ENCODE results near the gene GPR176. TPM values are rescaled to one million over a fixed set of nuclear protein-coding genes. Genes with fewer than 3 reads are reported as not detected.

Gene GPR176
- total RNA-seq, 1 donor from 2014 or later, result 20.6 TPM

DNA sequence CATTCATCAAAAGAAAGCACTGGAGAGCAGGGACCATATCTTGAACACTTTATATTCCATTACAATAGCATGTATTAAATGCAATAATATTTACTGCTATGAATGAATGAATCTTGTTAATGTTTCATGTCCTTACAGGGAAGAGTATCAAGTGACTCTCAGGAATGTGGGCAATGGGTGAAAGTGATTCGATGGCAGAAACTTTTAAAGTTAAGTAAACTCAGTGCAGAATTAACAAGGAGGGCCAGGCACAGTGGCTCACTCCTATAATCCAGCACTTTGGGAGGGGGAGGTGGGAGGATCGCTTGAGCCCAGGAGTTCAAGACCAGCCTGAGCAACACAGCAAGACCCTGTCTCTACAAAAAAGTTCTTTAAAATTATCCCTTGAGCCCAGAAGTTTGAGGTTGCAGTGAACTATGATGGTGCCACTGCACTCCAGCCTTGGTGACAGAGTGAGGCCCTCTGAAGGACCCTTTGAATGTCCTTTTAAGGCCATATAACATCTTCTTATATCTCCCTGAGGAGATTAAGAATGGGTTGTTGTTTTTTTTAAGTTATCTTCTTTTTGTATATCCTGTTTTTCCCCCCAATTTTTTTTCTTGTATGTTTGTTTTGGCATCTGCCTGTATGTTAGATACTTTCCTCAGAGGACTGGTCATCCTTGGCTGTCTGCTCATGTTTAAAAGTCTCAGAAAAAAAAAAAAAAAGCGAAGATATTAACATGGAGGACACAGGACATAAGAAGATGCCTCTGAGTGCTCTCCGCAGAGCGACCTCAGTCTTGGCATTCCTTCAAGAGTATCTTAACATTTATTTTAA is 127.8 kb downstream of the GPR176 start:
- Histone ChIP-seq H3K27me3 (no peaks in the 10 kb centered on the region), H3K4me3 (no peak overlapping the region), H3K9ac (no peak overlapping the region), H3F3A (ENCODE audit: low read depth) (no peaks in the 10 kb centered on the region), H3K79me2 (ENCODE audit: low read depth) (no peaks in the 10 kb centered on the region), H3K9me3 (ENCODE audit: low read depth) (no peaks in the 10 kb centered on the region), H3K36me3 (no peaks in the 10 kb centered on the region), H4K20me1 (ENCODE audit: low read depth) (no peaks in the 10 kb centered on the region), H3K27ac (no peak overlapping the region), H2AFZ (replicated peaks) (no peak overlapping the region), H3K4me2 (no peak overlapping the region), H3K4me1 (peaks cover 12% of the 10 kb centered on the region)
- DNase-seq (ENCODE audit: low spot score), result no peak
- Mint-ChIP-seq H3K4me3 (no peak overlapping the region), H3K36me3 (no peaks in the 10 kb centered on the region), H3K4me1 (peaks cover 33% of the 10 kb centered on the region), H3K27ac (no peak overlapping the region), H3K9me3 (no peaks in the 10 kb centered on the region), H3K27me3 (ENCODE audit: insufficient read depth, low read depth) (peaks cover 3% of the 10 kb centered on the region)
- no peak for TF ChIP-seq CTCF (IDR thresholded peaks at IDR 0.05)
- TF ChIP-seq EZH2phosphoT487 (IDR thresholded peaks at IDR 0.05), result no peak
- no peak for TF ChIP-seq EZH2 (IDR thresholded peaks at IDR 0.05)

DNA sequence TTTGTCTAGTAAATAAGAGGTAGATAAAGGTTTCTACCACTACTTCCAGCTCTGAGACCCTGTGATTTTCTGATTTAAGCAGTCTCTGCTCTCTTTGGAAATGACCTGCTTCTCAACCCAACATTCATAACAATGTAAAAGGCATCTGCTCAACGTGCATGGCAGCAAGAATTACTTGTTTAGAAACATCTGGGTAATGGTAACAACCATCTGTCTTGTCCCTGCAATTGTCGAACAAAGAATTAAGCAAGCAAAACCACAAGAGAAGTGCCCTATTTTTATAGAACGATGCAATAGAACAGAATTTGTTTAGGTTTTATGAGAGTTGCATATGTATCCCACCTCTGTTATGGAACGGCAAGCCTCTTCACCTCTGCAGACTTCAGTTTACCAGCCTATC is 130.3 kb downstream of the GPR176 start:
- no peak overlapping the region for H3K4me3 Mint-ChIP-seq
- Histone ChIP-seq H3K4me1 (peaks cover 16% of the 10 kb centered on the region), H3K36me3 (no peaks in the 10 kb centered on the region), H3K27me3 (no peaks in the 10 kb centered on the region), H2AFZ (replicated peaks) (no peak overlapping the region), H3K27ac (no peak overlapping the region), H3F3A (ENCODE audit: low read depth) (peaks cover 9% of the 10 kb centered on the region), H3K4me3 (no peak overlapping the region), H3K4me2 (no peak overlapping the region), H3K79me2 (ENCODE audit: low read depth) (no peaks in the 10 kb centered on the region), H4K20me1 (ENCODE audit: low read depth) (no peaks in the 10 kb centered on the region), H3K9me3 (ENCODE audit: low read depth) (no peaks in the 10 kb centered on the region), H3K9ac (no peak overlapping the region)
- H3K27ac Mint-ChIP-seq, result no peak overlapping the region
- TF ChIP-seq CTCF (IDR thresholded peaks at IDR 0.05) (no peak), EZH2phosphoT487 (IDR thresholded peaks at IDR 0.05) (no peak), EZH2 (IDR thresholded peaks at IDR 0.05) (no peak)
- no peak for DNase-seq (ENCODE audit: low spot score)
- H3K36me3 Mint-ChIP-seq, result no peaks in the 10 kb centered on the region
- H3K27me3 Mint-ChIP-seq (ENCODE audit: insufficient read depth, low read depth), result no peaks in the 10 kb centered on the region
- peaks cover 40% of the 10 kb centered on the region for H3K4me1 Mint-ChIP-seq
- H3K9me3 Mint-ChIP-seq, result no peaks in the 10 kb centered on the region

GRCh38 chr15:39788800-39789565 is 131.1 kb downstream of the GPR176 start:
- H3K79me2 ChIP-seq (ENCODE audit: low read depth), result peaks cover 2% of the 10 kb centered on the region
- H3K4me3 Mint-ChIP-seq, result no peak overlapping the region
- no peaks in the 10 kb centered on the region for H3K27me3 ChIP-seq
- no peak overlapping the region for H3K4me3 ChIP-seq
- H3K9me3 Mint-ChIP-seq, result no peaks in the 10 kb centered on the region
- no peaks in the 10 kb centered on the region for H3K27me3 Mint-ChIP-seq (ENCODE audit: insufficient read depth, low read depth)
- no peaks in the 10 kb centered on the region for H3K36me3 ChIP-seq
- H3K36me3 Mint-ChIP-seq, result no peaks in the 10 kb centered on the region
- H3K27ac Mint-ChIP-seq, result no peak overlapping the region
- no peak for DNase-seq (ENCODE audit: low spot score)
- TF ChIP-seq EZH2 (IDR thresholded peaks at IDR 0.05) (no peak), CTCF (IDR thresholded peaks at IDR 0.05) (no peak), EZH2phosphoT487 (IDR thresholded peaks at IDR 0.05) (no peak)
- no peaks in the 10 kb centered on the region for H3K9me3 ChIP-seq (ENCODE audit: low read depth)
- H3K4me1 Mint-ChIP-seq, result peaks cover 48% of the 10 kb centered on the region
- H3K9ac ChIP-seq, result no peak overlapping the region
- no peaks in the 10 kb centered on the region for H4K20me1 ChIP-seq (ENCODE audit: low read depth)
- peaks cover 19% of the 10 kb centered on the region for H3K4me1 ChIP-seq
- no peak overlapping the region for H2AFZ ChIP-seq (replicated peaks)
- no peak overlapping the region for H3K4me2 ChIP-seq
- no peak overlapping the region for H3K27ac ChIP-seq
- H3F3A ChIP-seq (ENCODE audit: low read depth), result peaks cover 9% of the 10 kb centered on the region

Measured in neural progenitor cell (in vitro differentiated cells).